ENCODE measurements around the gene GGTLC3.
"Not testable (repeated sequence)": the region's sequence is repeated elsewhere in the genome, so short reads cannot be mapped to it uniquely, and the experiment has no call there.

- TF ChIP-seq EZH2 (IDR thresholded peaks at IDR 0.05; ENCODE audit: low read length); CTCF (optimal IDR thresholded peaks at IDR 0.05 in 1 of 3, IDR thresholded peaks at IDR 0.05 in 1 of 3, conservative IDR thresholded peaks at IDR 0.05 in 1 of 3; ENCODE audit: extremely low read depth in 1 of 3, insufficient read depth in 2 of 3, low read length in 3 of 3): not testable (repeated sequence)
These were observed 6.6 kb downstream of the GGTLC3 start for GRCh38 chr22:18511327-18511726.

Measured in keratinocyte (primary cell).